HG02678 (cell line): ENCODE results near the gene CSMD2.

ENCODE experiments used
- ATAC-seq: cut with Tn5 transposase; IDR thresholded peaks from one replicate; pipeline ENCODE4 v1.9.1; 2021; ENCODE audit warnings: mild to moderate bottlenecking, moderate library complexity; ENCODE audit not compliant: unreplicated experiment

The CSMD2 gene

DNA sequence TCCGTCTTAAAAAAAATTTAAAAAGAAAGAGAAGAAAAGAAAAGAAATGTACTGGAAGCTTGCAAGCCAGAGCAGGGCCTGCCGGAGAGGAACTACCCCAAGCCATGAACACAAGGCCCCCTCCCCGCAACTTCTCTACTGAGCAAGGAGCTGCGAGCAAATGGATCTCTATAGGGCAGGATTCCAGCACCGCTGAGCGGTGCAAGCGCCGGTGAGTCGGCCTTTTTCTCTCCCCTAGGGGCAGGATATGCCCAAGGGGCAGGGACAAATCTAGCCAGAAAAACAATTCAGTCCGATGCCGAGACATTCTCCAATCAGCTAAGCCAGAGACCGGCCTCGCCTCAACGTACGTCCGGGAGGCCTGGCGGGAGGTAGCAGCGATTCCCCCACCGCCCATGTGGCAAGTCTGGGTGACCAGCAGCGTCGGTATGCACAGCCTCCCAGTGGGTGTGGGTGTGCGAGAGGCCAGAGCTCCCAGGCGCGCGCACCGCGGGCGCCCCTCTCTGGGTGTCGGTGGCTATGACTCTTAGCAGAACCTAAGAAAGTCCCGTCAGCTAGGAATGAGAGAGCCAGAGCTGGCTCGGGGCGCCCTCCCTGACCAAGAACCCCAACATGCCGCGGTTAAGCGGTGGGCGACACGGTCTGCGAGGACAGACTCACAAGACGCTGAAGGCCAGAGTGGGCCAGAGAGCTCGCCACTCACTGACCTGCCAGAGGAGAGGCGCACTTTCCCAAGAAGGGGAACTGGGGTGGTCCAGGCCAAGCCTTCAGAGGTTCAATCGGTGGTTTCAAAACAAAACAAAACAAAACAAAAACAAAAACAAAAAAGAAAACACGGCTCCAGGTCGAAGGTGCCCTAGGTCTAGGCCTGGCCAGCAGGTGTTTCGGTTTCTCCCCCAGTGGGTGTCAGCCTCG lies 1.9 kb downstream of the CSMD2 start:
- ATAC-seq, result peak; percentile 51

DNA sequence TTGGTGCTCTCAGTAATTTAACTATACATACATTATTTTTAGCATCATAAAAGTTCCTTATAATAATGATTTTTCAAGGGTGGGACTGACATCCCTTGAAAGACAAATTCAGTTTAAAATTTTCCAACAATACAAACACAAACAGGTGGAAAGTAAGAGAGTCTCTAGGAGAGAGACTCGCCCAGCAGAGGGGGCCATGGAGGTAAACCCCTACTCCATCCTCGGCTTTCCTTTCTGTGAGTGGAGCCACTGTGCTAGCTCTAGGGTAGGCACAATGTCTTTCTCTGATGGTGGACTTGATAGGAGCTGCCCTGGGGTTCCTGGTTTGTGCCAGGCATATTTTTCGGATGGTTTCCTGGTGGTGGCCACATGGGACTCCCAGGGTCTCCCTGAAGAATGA lies 8.3 kb downstream of the CSMD2 start:
- ATAC-seq, result no peak

DNA sequence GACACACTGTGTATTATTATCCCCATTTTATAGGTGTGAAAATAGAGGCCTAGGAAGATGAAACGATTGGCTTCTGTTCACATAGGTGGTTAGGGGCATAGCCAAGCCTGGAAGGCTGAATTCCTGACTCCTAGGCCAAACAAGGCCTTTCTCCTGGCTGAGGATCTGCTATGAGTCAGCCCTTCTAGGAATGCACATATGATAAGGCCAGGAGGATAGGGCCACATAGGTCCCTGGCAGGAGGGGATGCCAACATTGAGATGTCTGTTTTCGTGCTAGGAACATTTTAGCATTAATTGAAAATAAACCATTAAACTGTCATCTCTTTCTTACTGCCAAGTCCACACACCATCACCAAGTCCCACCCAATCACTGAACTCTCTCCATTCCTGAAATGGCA lies 9.2 kb downstream of the CSMD2 start:
- ATAC-seq, result no peak

DNA sequence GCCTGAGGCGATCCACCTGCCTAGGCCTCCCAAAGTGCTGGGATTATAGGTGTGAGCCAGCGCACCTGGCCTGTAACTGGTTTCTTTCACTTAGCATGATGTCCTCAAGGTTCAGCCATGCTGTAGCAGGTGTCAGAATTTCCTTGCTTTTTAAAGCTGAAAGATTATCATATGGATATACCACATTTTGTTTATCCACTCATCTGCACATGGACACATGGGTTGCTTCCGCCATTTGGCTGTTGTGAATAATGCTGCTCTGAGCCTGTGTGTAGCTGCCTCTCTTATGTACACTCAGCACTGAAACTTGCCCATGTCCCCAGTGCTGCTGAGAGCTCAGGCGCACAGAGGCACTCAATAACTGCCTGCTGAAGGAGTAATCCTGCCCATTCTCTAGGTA lies 11.8 kb downstream of the CSMD2 start:
- no peak for ATAC-seq

DNA sequence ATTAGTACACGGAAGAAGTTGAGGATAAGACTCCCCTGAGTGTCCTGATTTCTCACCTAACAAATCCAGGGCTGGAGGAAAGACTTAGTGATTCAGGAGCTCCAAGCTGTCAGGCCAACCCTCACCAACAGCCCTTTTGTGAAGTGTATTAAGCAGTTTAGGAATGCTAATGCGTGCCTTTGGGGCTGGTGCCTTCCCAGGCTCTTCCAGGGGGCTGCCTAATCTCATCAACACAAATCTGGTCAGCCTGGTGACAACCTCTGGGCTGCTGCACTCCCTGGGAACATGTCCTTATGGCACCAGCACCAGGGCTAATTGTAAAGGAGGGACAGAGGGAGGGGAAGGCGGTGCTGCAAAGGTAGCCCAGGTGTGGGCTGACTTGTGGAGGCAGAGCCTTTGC lies 15.5 kb downstream of the CSMD2 start:
- no peak for ATAC-seq

DNA sequence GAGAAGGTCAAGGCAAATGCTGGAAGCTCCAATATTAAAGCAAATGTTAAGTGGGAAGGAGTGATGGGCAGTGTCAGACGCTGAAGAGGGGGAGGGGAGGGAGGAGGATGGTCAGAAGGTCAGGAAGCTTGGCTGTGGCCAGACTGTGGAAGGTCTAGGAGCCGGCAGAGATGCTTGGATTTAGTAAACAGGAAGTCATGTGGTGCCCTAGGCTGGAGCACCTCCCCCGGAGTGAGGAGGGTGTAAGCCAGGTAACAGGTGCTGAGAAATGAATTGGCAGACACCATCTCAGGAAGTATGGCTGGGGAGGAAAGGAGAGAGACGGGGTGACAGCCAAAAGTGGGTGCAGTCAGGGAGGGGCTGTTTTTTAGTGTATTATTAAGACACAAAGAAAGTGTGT lies 17.7 kb downstream of the CSMD2 start:
- ATAC-seq, result no peak

DNA sequence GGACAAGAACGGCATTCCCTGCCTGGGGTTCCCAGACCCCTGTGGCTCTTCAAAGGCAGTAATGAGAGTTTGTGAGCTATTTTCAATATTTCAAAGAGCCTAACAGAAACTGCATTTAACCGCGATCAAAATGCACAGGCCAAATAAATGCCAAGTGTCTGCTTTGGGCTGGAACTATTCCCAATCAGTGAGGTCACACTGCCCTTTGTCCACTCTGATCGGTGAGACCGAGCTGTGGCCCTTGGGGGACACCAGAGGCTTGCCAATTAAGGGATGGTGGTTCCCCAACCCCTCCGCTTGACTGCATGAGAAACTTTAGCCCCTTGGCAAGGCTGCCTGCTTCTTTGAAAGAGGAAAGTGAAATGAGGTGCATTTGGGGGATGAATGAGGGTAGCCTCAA lies 20.3 kb downstream of the CSMD2 start:
- ATAC-seq, result no peak

DNA sequence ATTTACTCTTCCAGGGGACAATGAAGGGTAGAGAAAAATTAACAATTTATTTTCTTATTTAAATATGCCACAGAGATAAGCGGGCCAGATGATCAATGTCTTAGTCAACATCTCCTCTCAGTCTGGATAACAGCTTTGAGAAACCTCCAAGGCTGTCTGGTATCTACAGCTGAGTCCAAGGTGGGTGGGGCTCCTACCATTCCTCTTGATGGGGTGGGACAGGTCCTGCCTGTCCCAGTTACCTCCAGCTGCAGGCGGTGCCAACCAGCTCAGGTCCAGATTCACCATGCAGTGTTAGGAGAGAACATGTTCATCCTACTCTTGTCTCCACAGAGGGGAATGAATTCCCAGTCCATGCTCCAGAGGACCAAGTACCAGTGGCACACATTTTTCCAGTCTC lies 21.1 kb downstream of the CSMD2 start:
- ATAC-seq, result no peak

DNA sequence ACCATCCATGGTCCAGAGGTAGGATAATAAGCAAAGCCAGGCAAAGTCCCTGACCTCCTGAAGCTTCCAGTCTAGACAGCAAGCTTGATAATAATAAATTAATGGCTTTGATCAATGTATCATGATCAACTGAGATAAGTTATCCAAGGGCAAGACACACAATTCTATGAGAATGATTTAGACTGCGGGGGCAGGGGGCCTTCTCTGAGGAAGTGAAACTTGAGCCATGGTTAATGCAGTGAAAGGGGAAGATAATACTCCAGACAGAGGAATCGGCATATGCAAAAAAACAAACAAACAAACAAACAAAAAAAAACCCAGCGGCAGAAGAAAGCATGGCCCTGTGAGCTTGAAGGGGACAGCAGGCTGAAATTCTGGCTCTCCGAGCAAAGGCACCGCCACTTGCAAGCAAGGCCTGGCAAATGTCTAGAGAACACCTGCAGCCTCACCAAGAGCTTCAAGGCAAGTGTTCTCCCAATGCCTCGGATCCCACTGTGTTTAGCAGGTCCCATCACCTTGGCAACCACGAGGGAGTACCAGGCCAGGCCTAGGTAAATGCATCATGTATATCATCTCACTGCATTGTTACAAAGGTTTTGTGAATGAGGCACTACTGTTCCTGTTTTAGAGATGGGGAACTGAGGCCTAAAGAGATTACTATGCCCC lies 24.9 kb downstream of the CSMD2 start:
- ATAC-seq, result no peak

DNA sequence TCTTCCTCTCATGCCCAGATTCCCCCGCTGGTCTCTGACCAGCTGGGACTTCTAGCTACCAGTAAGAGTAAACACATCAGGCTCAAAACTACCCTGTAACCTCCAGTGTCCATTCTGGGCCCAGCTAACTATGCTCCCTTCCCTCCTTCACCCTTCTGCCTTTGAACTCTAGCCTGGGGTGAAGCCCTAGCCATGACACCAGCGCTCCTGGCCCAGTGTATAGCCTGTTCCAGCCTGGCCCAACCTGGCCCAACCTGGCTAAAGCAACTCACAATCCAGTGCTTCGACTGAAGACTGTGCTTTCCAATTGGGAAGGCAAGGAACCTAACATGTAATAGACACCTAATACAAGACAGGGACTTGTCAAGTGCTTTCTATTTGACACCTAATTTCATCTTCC lies 27.6 kb downstream of the CSMD2 start:
- ATAC-seq, result no peak

DNA sequence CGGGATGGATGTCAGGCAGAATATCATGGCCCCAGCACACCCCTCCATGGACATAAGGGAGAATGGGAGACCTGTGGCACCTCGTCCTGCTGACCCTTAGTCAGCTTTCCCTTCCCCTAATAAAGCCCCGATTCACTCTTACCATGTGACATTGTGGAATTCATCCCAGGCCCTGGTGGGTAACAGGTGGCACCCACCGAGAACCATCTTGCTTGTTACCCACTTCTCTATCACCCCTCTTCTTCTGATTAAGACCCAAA lies 32.9 kb downstream of the CSMD2 start:
- no peak for ATAC-seq

DNA sequence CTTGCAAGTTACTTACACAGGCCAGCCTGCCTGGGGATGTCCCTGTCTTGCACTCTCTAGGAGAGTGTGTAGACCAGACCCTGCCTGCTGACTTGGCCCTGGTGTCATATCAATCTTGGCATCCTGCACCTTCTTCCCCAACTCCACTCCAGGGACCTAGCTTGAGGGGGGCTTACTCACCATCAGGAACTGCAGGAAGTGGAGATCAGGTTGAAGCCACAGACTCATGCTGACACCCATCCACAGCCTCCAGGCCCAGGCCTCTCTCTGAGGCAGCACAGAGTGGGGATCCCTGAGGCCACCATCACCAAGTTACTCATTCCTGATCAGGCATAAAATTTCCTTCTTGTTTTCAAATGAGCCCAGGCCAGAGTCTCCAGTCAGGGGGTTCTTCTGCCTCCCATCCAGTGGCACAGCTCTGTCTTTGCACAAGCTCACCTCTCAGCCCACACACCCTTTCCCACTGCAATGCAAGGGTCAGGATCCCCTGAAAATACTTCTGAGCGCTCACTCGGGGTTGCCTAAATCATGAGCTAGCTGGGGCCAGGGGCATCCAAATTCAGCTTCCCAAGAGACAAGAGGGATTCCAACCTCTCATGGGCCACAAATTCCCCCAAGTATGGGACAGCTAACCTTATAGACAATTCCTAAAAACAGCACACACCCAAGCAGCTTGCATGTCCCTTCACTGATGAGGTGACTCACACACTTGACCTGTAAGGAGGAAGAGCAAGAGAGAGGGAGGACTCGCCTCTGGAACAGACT lies 33.5 kb downstream of the CSMD2 start:
- no peak for ATAC-seq

DNA sequence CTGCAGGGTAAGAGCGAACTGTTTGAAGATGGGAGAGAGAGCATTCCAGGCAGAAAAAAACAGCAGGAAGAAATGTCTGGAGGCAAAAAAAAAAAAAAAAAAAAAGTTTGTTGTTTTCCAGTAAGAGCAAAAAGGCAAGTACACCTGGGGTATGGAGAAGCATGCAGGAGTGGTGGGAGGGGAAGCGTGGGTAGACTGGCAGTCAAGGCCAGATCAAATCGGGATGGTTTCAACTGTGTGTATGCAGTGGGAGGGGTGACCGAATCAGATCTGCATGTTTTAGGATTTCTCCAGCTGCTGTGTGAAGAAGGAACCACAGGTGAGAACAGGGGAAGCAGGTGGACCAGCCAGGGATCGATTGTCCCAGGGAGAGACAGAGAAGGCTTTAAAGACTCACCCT lies 34.7 kb downstream of the CSMD2 start:
- ATAC-seq, result no peak

DNA sequence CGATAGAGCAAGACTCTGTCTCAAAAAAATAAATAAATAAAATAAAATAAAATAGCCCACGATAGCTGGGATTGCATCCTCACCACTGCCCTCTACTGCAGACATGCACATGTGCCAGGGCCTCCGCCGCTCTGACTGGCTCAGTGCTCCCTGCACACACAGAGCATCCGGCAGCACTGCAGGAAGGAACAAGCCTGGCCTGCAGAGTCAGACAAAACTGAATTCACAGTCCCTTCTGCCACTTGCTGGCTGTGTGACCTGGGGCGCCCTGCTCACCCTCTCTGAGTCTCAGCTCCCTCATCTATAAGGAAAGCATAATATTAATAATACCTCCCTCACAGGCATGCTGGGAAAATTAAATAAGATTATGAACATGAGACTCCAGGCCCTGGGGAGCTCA lies 35.4 kb downstream of the CSMD2 start:
- ATAC-seq, result no peak

DNA sequence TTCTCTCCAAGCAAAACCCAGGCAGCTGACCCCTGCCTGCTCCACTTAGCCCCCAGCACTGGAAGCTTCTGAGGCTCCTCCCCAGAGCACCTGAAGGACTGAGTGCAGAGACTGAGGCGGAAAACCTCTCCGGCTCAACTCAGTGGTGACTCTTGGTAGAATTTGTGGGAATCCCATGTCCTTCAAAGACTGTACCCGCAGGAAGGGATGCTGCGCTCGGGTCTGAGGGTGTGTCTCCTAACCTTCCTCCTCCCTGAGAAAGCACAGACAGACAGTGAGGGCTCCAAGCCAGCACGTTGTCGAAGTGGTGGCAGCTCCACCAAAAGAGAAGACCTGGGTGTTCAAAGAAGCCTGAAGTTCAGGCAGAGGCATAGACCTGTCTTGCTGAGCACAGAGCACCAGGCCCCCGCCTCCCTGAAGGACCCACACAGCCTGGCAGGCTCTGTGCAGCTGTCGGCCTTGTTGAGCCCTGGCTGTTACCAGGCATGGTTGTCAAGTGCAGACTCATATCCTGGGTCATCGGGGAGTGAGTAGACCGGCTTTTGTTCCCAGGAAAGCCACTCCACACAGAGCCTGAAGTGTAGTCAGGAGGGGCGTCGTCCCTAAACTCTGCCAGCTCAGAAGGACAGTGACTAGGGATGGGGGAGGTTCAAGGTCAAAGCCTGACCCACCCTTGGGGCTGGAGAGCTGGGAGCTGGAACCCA lies 36.7 kb downstream of the CSMD2 start:
- no peak for ATAC-seq

DNA sequence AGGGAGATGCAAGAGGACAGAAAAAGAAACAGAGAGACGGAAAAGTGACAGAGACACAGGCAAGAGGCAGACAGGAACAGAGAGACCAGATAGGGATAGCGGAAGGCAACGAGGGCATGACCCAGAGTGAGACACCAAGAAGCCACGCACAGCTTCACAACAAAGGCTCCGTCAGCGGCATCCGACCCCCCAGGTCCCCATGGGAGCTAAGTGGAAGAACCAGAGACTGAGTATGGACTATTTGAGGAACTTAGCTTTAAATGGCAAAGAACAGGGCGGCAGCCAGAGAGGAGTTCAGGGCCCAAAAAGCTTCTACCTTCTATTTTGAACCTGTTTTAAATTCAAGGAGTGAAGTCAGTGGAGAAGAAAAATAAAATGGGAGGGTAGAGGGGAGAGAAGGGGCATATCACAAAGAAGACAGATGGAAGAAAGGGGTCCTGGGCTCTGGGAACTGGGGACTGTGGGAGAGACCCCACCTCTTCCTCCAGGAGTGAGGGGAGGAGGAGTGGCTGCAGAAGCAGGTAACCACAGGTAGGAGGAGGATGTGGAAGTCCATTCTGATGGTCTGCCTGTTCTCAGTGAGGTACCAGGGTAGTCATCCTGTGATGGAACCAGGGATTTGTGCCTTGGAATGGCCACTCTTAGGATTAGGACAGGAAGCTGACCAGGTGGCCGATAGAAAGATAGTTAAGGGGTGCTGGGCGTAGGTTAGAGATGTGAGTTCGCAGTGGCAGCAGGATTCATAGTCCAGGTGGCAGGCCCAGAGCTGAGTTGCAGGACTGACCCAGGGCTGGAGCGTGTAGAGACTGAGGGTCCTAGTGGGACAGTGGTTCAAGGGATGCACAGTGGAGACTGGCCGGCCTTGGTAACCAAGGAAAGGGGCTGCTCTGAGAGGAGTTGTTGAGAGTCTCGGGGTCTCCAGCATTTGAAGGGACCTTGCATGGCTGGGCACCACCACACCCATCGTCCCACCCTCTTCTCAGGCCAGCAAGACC lies 37.7 kb downstream of the CSMD2 start:
- ATAC-seq, result no peak

DNA sequence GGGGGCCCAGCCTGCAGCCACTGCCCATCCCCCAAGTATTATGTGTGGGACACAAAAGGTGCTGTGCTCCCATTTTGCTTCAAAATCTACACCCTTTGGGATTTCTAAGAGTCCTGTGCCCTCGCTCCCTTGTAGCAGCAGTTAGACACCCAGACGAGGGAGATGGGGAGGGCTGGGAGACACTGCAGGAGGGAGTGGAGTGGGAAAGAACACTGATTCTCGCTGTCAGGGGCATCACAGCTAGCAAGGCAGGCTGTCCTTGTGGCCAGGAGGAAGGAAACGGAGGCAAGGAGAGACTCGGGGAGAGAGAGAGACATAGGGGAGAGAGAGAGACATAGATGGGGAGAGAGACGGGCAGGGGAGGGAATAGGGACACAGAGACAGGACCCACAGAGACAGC lies 38.5 kb downstream of the CSMD2 start:
- ATAC-seq, result no peak

DNA sequence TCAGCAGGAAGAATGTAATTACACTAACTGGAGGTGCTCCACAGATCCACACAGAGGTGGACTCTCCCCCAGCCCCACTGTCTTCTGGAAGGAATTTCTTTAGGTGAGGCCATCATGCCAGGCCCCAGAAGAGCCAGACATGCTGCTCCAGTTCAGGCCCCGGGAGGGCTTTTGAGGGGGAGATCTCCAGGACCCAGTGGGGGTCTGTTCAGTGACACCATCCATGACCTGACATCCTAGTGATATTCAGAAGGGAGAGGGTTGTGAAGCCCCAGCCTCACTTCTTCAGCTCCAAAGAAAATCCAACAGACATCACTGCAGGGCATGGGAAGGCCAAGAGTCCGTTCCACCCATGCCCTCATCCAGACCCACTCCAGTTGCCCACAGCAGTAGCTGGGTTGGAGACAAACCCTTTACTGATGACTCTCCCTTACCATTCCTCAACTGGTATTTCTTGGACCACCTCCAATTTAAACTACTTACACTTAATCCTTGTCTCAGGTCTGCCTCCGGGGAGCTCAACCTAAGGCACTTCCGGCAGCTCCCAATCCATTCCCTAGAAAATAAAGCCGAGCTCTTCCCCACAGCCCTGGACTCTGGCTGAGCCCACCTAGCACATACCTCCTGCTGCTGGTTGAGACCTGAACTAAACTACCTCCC lies 39.2 kb downstream of the CSMD2 start:
- ATAC-seq, result no peak

DNA sequence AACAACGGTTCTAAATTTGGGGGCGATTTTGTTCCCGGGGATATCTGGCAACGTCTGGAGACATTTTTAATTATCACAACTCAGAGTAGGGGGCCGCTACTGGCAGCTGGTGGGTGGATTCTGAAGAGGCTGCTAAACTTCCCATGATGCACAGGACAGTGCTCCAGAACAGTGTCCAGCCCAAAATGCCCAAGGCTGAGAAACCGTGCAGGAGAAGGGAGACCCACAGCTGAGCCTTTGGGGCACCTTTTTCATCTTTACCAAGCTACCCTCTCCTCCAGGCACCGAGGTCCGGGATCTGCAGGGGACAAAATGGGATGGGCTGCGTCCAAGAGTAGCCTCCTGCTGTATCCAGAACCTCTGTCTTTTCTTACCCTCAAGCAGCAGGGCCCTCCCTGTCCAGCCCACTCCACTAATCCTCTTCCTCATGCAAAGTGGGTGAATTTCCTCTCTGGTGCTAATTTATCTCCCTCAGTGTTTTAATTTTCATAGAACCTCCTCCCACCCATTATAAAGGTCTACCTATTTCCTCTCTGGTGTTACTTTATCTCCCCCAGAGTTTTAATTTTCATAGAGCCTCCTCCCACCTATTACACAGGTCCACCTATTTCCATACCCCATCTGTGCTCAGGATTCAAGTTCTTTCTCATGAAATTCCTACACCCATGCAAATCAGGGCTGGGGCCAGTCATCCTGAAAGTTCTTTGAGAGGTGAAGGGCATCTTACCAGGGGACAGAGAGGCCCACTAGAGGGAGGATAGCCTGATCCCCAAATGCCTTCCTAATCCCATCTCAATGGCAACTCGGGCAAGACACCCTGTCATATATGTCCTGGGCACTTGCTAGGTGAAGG lies 42.7 kb downstream of the CSMD2 start:
- no peak for ATAC-seq
